H9 (cell line): ENCODE data around the gene GRK4. TPM values are rescaled to one million over a fixed set of nuclear protein-coding genes. Genes with fewer than 3 reads are reported as not detected.

Experiments
- DNase-seq: peaks from one replicate; pipeline ENCODE4 v3.0.0-alpha.2; 2017
- H2AFZ ChIP-seq: one replicate; pipeline ENCODE4 v1.6.1; 2013; ENCODE audit warnings: mild to moderate bottlenecking, low read length, control low read depth, moderate library complexity
- H2AK5ac ChIP-seq: 2 replicates; pipeline ENCODE4 v1.6.1; 2013; ENCODE audit warnings: low read length, control low read depth, mixed read lengths; ENCODE audit not compliant: insufficient read length
- H2BK120ac ChIP-seq: one replicate; pipeline ENCODE4 v1.6.1; 2013; ENCODE audit warnings: low read depth, mild to moderate bottlenecking, low read length, control low read depth, inconsistent platforms; ENCODE audit not compliant: poor library complexity, severe bottlenecking
- H2BK12ac ChIP-seq: 2 replicates; pipeline ENCODE4 v1.6.1; 2013; ENCODE audit warnings: low read length, control low read depth, mixed read lengths, low read depth; ENCODE audit not compliant: insufficient read length
- H2BK15ac ChIP-seq: 2 replicates; pipeline ENCODE4 v1.6.1; 2013; ENCODE audit warnings: low read depth, low read length, control low read depth
- H2BK20ac ChIP-seq: one replicate; pipeline ENCODE4 v1.6.1; 2013; ENCODE audit warnings: low read depth, mild to moderate bottlenecking, low read length, control low read depth, inconsistent platforms; ENCODE audit not compliant: poor library complexity, severe bottlenecking
- H2BK5ac ChIP-seq: 2 replicates; pipeline ENCODE4 v1.6.1; 2013; ENCODE audit warnings: low read length, control low read depth, mixed read lengths; ENCODE audit not compliant: insufficient read length
- H3K14ac ChIP-seq: 2 replicates; pipeline ENCODE4 v1.6.1; 2013; ENCODE audit warnings: low read length, control low read depth; ENCODE audit not compliant: insufficient read depth
- H3K18ac ChIP-seq: 2 replicates; pipeline ENCODE4 v1.6.1; 2013; ENCODE audit warnings: low read depth, mild to moderate bottlenecking, mixed read lengths, low read length, control low read depth; ENCODE audit not compliant: insufficient read length
- H3K23ac ChIP-seq: 2 replicates; pipeline ENCODE4 v1.6.1; 2013; ENCODE audit warnings: low read length, control low read depth, mixed read lengths, low read depth; ENCODE audit not compliant: insufficient read length
- H3K23me2 ChIP-seq: 2 replicates; pipeline ENCODE4 v1.6.1; 2013; ENCODE audit warnings: low read depth, mild to moderate bottlenecking, mixed read lengths, low read length, control low read depth; ENCODE audit not compliant: insufficient read length, poor library complexity, severe bottlenecking
- H3K27ac ChIP-seq: 2 replicates; pipeline ENCODE4 v1.5.1; 2013; ENCODE audit warnings: low read length, control low read depth, mixed read lengths, low read depth; ENCODE audit not compliant: insufficient read length
- H3K27me3 ChIP-seq: 2 replicates; pipeline ENCODE4 v1.6.1; 2013; ENCODE audit warnings: low read length, control low read depth, inconsistent platforms; ENCODE audit not compliant: insufficient read depth
- H3K4ac ChIP-seq: 2 replicates; pipeline ENCODE4 v1.6.1; 2013; ENCODE audit warnings: low read depth, mild to moderate bottlenecking, control low read depth, inconsistent platforms, low read length, moderate library complexity
- H3K4me1 ChIP-seq: 2 replicates; pipeline ENCODE4 v1.6.1; 2013; ENCODE audit warnings: low read length, control low read depth, inconsistent platforms; ENCODE audit not compliant: insufficient read depth
- H3K4me2 ChIP-seq: 2 replicates; pipeline ENCODE4 v1.6.1; 2013; ENCODE audit warnings: low read length, control low read depth, mixed read lengths; ENCODE audit not compliant: insufficient read length, insufficient read depth
- H3K56ac ChIP-seq: 2 replicates; pipeline ENCODE4 v1.6.1; 2013; ENCODE audit warnings: low read depth, mild to moderate bottlenecking, mixed read lengths, low read length, control low read depth; ENCODE audit not compliant: insufficient read length
- H3K79me1 ChIP-seq: 2 replicates; pipeline ENCODE4 v1.6.1; 2013; ENCODE audit warnings: low read depth, mild to moderate bottlenecking, moderate library complexity, low read length, control low read depth, inconsistent platforms; ENCODE audit not compliant: insufficient read depth, poor library complexity, severe bottlenecking
- H3K79me2 ChIP-seq: 2 replicates; pipeline ENCODE4 v1.6.1; 2013; ENCODE audit warnings: low read length, control low read depth, inconsistent platforms; ENCODE audit not compliant: insufficient read depth
- H3K9ac ChIP-seq: 2 replicates; pipeline ENCODE4 v1.6.1; 2013; ENCODE audit warnings: low read length, control low read depth, mixed read lengths; ENCODE audit not compliant: insufficient read length; ENCODE audit errors: extremely low read depth
- H3K9me3 ChIP-seq: one replicate; pipeline ENCODE4 v1.6.1; 2013; ENCODE audit warnings: low read depth, low read length, inconsistent platforms; ENCODE audit not compliant: control insufficient read depth
- H3T11ph ChIP-seq: one replicate; pipeline ENCODE4 v1.6.1; 2013; ENCODE audit warnings: mild to moderate bottlenecking, low read length, control low read depth, inconsistent platforms
- H4K20me1 ChIP-seq: one replicate; pipeline ENCODE4 v1.6.1; 2013; ENCODE audit not compliant: control insufficient read depth, insufficient read length, insufficient read depth
- H4K5ac ChIP-seq: 2 replicates; pipeline ENCODE4 v1.6.1; 2013; ENCODE audit warnings: low read depth, mild to moderate bottlenecking, mixed read lengths, low read length, control low read depth; ENCODE audit not compliant: insufficient read length
- H4K8ac ChIP-seq: replicated peaks from 2 replicates; pipeline ENCODE4 v1.6.1; 2013; ENCODE audit warnings: low read length, control low read depth, mixed read lengths, low read depth; ENCODE audit not compliant: insufficient read length
- H4K91ac ChIP-seq: 2 replicates; pipeline ENCODE4 v1.6.1; 2013; ENCODE audit warnings: low read depth, mild to moderate bottlenecking, moderate library complexity, mixed read lengths, low read length, control low read depth; ENCODE audit not compliant: insufficient read length
- H3K27ac Mint-ChIP-seq, 3 experiments: 2 replicates in 2 of 3; 3 replicates in 1 of 3; pipeline ENCODE4 v1.8.0; 2020 to 2021; ENCODE audit warnings: mixed read lengths in 3 of 3, mild to moderate bottlenecking in 1 of 3, moderate library complexity in 1 of 3
- H3K27me3 Mint-ChIP-seq: 2 replicates; pipeline ENCODE4 v1.8.0; 2021; ENCODE audit warnings: low read depth, mild to moderate bottlenecking, moderate library complexity, mixed read lengths
- H3K36me3 Mint-ChIP-seq, 3 experiments: 2 replicates in 2 of 3; 3 replicates in 1 of 3; pipeline ENCODE4 v1.8.0; 2020 to 2021; ENCODE audit warnings: low read depth in 3 of 3, mixed read lengths in 3 of 3; ENCODE audit not compliant: insufficient read depth in 1 of 3
- H3K4me1 Mint-ChIP-seq, 2 experiments: 2 replicates each; pipeline ENCODE4 v1.8.0; 2020; ENCODE audit warnings: mixed read lengths in 2 of 2
- H3K4me3 Mint-ChIP-seq, 2 experiments: 2 replicates in 1 of 2; 3 replicates in 1 of 2; pipeline ENCODE4 v1.8.0; 2020 to 2021; ENCODE audit warnings: mild to moderate bottlenecking in 2 of 2, mixed read lengths in 2 of 2, moderate library complexity in 1 of 2
- H3K9me3 Mint-ChIP-seq, 2 experiments: 2 replicates in 1 of 2; 3 replicates in 1 of 2; pipeline ENCODE4 v1.8.0; 2020; ENCODE audit warnings: mild to moderate bottlenecking in 2 of 2, mixed read lengths in 2 of 2, moderate library complexity in 1 of 2
- CTCF ChIP-seq: fragments of 200-600 bp; sonication (generic); conservative IDR thresholded peaks from 3 replicates; pipeline ENCODE4 v1.8.0; 2021; ENCODE audit warnings: antibody characterized with exemption, mild to moderate bottlenecking
- WGBS: extraction: QIAGEN DNeasy Blood & Tissue Kit; methylation state at CpG from one replicate; pipeline ENCODE4 v1.1.7; 2013; ENCODE audit warnings: missing lambda C conversion rate, low lambda C conversion rate, mixed read lengths; ENCODE audit not compliant: insufficient read length; ENCODE audit errors: extremely low coverage; 5-methylcytosine and 5-hydroxymethylcytosine counted together
- total RNA-seq: library from RNA; stranded (reverse); gene quantifications from 2 replicates; pipeline ENCODE4 v1.2.1, GENCODE V29; 2021

Gene GRK4
- total RNA-seq, 1 experiment from 2014 or later, result 4.8 TPM

- no peaks in the 10 kb centered on the region; the same call in 1 of the 2 replicates for H3K27me3 Mint-ChIP-seq
- H2AFZ ChIP-seq, result no peak overlapping the region
- H3K9me3 ChIP-seq, result no peaks in the 10 kb centered on the region
- H3K4me1 ChIP-seq, result no peaks in the 10 kb centered on the region
- no peak overlapping the region for H2BK5ac ChIP-seq
- H3K27ac ChIP-seq, result no peak overlapping the region
- no peaks in the 10 kb centered on the region for H3K9me3 Mint-ChIP-seq
- H3T11ph ChIP-seq, result no peak overlapping the region
- H3K56ac ChIP-seq, result no peak overlapping the region
- no peak overlapping the region for H2BK12ac ChIP-seq
- no peak overlapping the region for H4K5ac ChIP-seq
- no peak overlapping the region for H4K91ac ChIP-seq
- H2AK5ac ChIP-seq, result no peak overlapping the region
- H3K36me3 Mint-ChIP-seq, result no peaks in the 10 kb centered on the region
- H3K4me1 Mint-ChIP-seq, result no peaks in the 10 kb centered on the region
- H4K8ac ChIP-seq, result no peak overlapping the region
- H3K4me2 ChIP-seq, result no peak overlapping the region
- 0 out of 7 replicates have a peak overlapping the region, but pooled peaks of 1 of the 3 experiments have one; percentile 27 for H3K27ac Mint-ChIP-seq
- H3K9ac ChIP-seq, result no peak overlapping the region
- H3K79me1 ChIP-seq, result no peaks in the 10 kb centered on the region
- DNase-seq, result no peak
- no peaks in the 10 kb centered on the region for H3K23me2 ChIP-seq
- no peaks in the 10 kb centered on the region for H3K27me3 ChIP-seq
- no peak overlapping the region for H2BK120ac ChIP-seq
- no peak overlapping the region for H2BK15ac ChIP-seq
- TF ChIP-seq CTCF, result no peak
- no CpG with 5 or more reads among the region's 4 CpGs for WGBS
- H3K79me2 ChIP-seq, result no peaks in the 10 kb centered on the region
- H3K23ac ChIP-seq, result no peak overlapping the region
- H3K18ac ChIP-seq, result no peak overlapping the region
- H3K4me3 Mint-ChIP-seq, result no peak overlapping the region
- no peak overlapping the region for H2BK20ac ChIP-seq
- no peaks in the 10 kb centered on the region for H4K20me1 ChIP-seq
- no peak overlapping the region for H3K14ac ChIP-seq
- no peak overlapping the region for H3K4ac ChIP-seq
Measured at GRCh38 chr4:2996415-2996814, 33.0 kb downstream of the GRK4 start.
